PC-3 (cell line): ENCODE results near the gene KAT5. TPM values are rescaled to one million over a fixed set of nuclear protein-coding genes. Genes with fewer than 3 reads are reported as not detected.

ENCODE experiments used
- ATAC-seq: fragments of 200-7000 bp; cut with Tn5 transposase; 2 replicates; pipeline ENCODE4 v1.9.1; 2020; ENCODE audit warnings: mild to moderate bottlenecking, moderate library complexity
- BruUV-seq: library from RNA; stranded (reverse); fragments of 400-500 nt; replicated peaks from 2 replicates; lab custom pipeline; 2021; lab: Mats Ljungman, UMichigan
- CTCF ChIA-PET: fragments of 300-600 bp; sonication (Branson Sonifier 250); formaldehyde crosslinking; loops from one replicate; lab custom pipeline; 2022; ENCODE audit warnings: antibody characterized with exemption; lab: Charles Lee
- POLR2A ChIA-PET: fragments of 300-600 bp; sonication (Branson Sonifier 250); formaldehyde crosslinking; loops from one replicate; lab custom pipeline; 2022; ENCODE audit warnings: antibody characterized with exemption; ENCODE audit not compliant: unreplicated experiment; lab: Charles Lee
- DNase-seq: peaks from one replicate; pipeline ENCODE4 v3.0.0-alpha.2; 2015
- H2AFZ ChIP-seq: fragments of 300-600 bp; sonication (generic); 2 replicates; pipeline ENCODE4 v1.6.0; 2016; ENCODE audit warnings: antibody characterized with exemption, low read length
- H3F3A ChIP-seq: fragments of 300-600 bp; sonication (generic); one replicate; pipeline ENCODE4 v1.6.0; 2017; ENCODE audit warnings: antibody characterized with exemption, low read length, control low read depth, mild to moderate bottlenecking; ENCODE audit not compliant: unreplicated experiment
- H3K27ac ChIP-seq: fragments of 300-600 bp; sonication (generic); 2 replicates; pipeline ENCODE4 v1.5.1; 2016; ENCODE audit warnings: mild to moderate bottlenecking, low read length
- H3K27me3 ChIP-seq: fragments of 300-600 bp; sonication (generic); 2 replicates; pipeline ENCODE4 v1.6.1; 2016; ENCODE audit warnings: low read length, mixed read lengths
- H3K36me3 ChIP-seq: fragments of 300-600 bp; sonication (generic); 2 replicates; pipeline ENCODE4 v1.6.1; 2016; ENCODE audit warnings: low read depth, mixed run types, low read length, mixed read lengths
- H3K4me1 ChIP-seq: fragments of 300-600 bp; sonication (generic); 2 replicates; pipeline ENCODE4 v1.5.1; 2016; ENCODE audit warnings: low read length; ENCODE audit not compliant: insufficient read depth
- H3K4me2 ChIP-seq: fragments of 300-600 bp; sonication (generic); 2 replicates; pipeline ENCODE4 v1.6.0; 2016; ENCODE audit warnings: low read length
- H3K4me3 ChIP-seq: fragments of 300-600 bp; sonication (generic); 2 replicates; pipeline ENCODE4 v1.5.1; 2016; ENCODE audit warnings: mild to moderate bottlenecking, low read length, mixed read lengths
- H3K79me2 ChIP-seq: fragments of 300-600 bp; sonication (generic); 2 replicates; pipeline ENCODE4 v1.6.1; 2017; ENCODE audit warnings: low read length, mixed read lengths
- H3K9ac ChIP-seq: fragments of 300-600 bp; sonication (generic); 2 replicates; pipeline ENCODE4 v1.6.0; 2016; ENCODE audit warnings: mild to moderate bottlenecking, low read length
- H3K9me2 ChIP-seq: fragments of 300-600 bp; sonication (generic); replicated peaks from 2 replicates; pipeline ENCODE4 v1.6.1; 2016; ENCODE audit warnings: mixed run types, low read length, mixed read lengths
- H3K9me3 ChIP-seq: fragments of 300-600 bp; sonication (generic); 2 replicates; pipeline ENCODE4 v1.6.1; 2016; ENCODE audit warnings: low read length, mixed read lengths
- H4K20me1 ChIP-seq: fragments of 300-600 bp; sonication (generic); 2 replicates; pipeline ENCODE4 v1.6.1; 2016; ENCODE audit warnings: low read length, mixed read lengths
- EZH2 ChIP-seq: fragments of 300-600 bp; sonication (generic); IDR thresholded peaks from one replicate; pipeline ENCODE4 v1.6.1; 2017; ENCODE audit warnings: antibody characterized with exemption, mild to moderate bottlenecking, low read length; ENCODE audit not compliant: unreplicated experiment
- EZH2phosphoT487 ChIP-seq: fragments of 300-600 bp; sonication (generic); IDR thresholded peaks from 2 replicates; pipeline ENCODE4 v1.6.1; 2018; ENCODE audit warnings: mild to moderate bottlenecking, antibody characterized with exemption, low read length, borderline replicate concordance
- intact Hi-C: fragments of 100-400 bp; cut with micrococcal nuclease; formaldehyde crosslinking; loops from 2 replicates; pipeline ENCODE4 v1.9.0; 2023
- total RNA-seq: library from RNA; depleted of rRNA; stranded (reverse); fragments of >200 nt; gene quantifications from 2 replicates; pipeline ENCODE4 v1.2.3, GENCODE V29; 2014
- TF ChIP-seq, protein P1 (sequence below): fragments of 300-600 bp; sonication (generic); conservative IDR thresholded peaks from 2 replicates; pipeline ENCODE4 v1.5.1; 2017; ENCODE audit warnings: antibody characterized with exemption, low read depth, mild to moderate bottlenecking, low read length

KAT5 gene
- total RNA-seq, 1 experiment from 2014 or later = 74.9 TPM

DNA sequence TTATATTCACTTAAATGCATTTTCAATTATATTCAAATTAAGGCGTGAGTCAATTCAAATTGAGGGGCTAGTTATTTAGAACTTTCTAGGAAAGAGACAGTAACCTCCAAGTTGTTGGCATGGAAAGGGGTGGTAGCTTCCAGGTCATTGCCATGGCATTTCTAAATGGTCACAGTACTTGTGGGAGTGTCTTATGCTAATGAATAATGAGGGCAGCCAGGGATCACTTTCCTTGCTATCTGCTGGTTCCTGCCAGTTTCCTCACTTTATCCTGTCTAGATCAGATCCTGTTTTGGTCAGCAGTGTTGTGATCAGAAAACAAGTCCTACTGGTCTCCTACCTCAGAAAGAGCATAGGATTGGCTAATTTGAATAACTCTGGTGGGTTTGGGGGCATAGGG is 30.3 kb downstream of the KAT5 start:
- Histone ChIP-seq H3K36me3 (no peaks in the 10 kb centered on the region), H3K79me2 (no peaks in the 10 kb centered on the region), H4K20me1 (no peaks in the 10 kb centered on the region), H3K9me3 (no peaks in the 10 kb centered on the region), H3K9me2 (no peaks in the 10 kb centered on the region), H3K4me2 (no peak overlapping the region), H3K9ac (no peak overlapping the region), H3K27ac (no peak overlapping the region), H3K4me3 (no peak overlapping the region), H3K4me1 (no peaks in the 10 kb centered on the region), H3K27me3 (no peaks in the 10 kb centered on the region), H2AFZ (no peak overlapping the region), H3F3A (no peaks in the 10 kb centered on the region)
- no peak for ATAC-seq
- ChIA-PET POLR2A (no interaction called here), CTCF (no interaction called here)
- no peak for DNase-seq
- no TSS peak for BruUV-seq
- TF ChIP-seq EZH2 (no peak), EZH2phosphoT487 (no peak)
- TF ChIP-seq, protein P1, sequence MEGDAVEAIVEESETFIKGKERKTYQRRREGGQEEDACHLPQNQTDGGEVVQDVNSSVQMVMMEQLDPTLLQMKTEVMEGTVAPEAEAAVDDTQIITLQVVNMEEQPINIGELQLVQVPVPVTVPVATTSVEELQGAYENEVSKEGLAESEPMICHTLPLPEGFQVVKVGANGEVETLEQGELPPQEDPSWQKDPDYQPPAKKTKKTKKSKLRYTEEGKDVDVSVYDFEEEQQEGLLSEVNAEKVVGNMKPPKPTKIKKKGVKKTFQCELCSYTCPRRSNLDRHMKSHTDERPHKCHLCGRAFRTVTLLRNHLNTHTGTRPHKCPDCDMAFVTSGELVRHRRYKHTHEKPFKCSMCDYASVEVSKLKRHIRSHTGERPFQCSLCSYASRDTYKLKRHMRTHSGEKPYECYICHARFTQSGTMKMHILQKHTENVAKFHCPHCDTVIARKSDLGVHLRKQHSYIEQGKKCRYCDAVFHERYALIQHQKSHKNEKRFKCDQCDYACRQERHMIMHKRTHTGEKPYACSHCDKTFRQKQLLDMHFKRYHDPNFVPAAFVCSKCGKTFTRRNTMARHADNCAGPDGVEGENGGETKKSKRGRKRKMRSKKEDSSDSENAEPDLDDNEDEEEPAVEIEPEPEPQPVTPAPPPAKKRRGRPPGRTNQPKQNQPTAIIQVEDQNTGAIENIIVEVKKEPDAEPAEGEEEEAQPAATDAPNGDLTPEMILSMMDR = no peak
- intact Hi-C loops = no loop called here

DNA sequence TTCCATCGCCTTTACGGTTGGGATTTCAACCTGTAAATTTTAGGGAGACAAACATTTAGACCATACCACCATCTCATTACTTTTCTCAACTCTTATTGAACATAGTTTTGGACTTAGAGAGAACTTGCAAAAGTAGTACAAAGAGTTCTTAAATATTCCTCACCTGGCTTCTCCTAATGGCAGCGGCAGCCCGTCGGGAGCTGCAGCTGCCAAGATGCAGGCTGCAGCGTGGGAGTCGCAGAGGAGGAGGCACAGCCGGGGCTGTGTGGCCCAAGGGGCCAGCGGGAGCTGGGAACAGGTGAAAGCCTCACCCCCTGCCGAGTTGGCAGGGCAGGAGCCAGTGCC is 31.6 kb downstream of the KAT5 start:
- ChIA-PET POLR2A (no interaction called here), CTCF (no interaction called here)
- H2AFZ ChIP-seq = no peak overlapping the region
- no peaks in the 10 kb centered on the region for H3K36me3 ChIP-seq
- no peak overlapping the region for H3K4me2 ChIP-seq
- H3K4me3 ChIP-seq = no peak overlapping the region
- no peaks in the 10 kb centered on the region for H3K9me3 ChIP-seq
- intact Hi-C loops = loop anchor here (1.0 kb wide), 1 partner anchor 75 kb away; no protein-coding TSS in a partner anchor
- BruUV-seq = no TSS peak
- TF ChIP-seq, protein P1 = no peak
- TF ChIP-seq EZH2 = no peak
- TF ChIP-seq EZH2phosphoT487 = no peak
- no peak overlapping the region for H3K27ac ChIP-seq
- DNase-seq (no peak), ATAC-seq (no peak)
- no peak overlapping the region for H3K9ac ChIP-seq
- H4K20me1 ChIP-seq = no peaks in the 10 kb centered on the region
- H3K9me2 ChIP-seq = no peaks in the 10 kb centered on the region
- H3K79me2 ChIP-seq = no peaks in the 10 kb centered on the region
- H3F3A ChIP-seq = no peaks in the 10 kb centered on the region
- no peaks in the 10 kb centered on the region for H3K27me3 ChIP-seq
- no peaks in the 10 kb centered on the region for H3K4me1 ChIP-seq

DNA sequence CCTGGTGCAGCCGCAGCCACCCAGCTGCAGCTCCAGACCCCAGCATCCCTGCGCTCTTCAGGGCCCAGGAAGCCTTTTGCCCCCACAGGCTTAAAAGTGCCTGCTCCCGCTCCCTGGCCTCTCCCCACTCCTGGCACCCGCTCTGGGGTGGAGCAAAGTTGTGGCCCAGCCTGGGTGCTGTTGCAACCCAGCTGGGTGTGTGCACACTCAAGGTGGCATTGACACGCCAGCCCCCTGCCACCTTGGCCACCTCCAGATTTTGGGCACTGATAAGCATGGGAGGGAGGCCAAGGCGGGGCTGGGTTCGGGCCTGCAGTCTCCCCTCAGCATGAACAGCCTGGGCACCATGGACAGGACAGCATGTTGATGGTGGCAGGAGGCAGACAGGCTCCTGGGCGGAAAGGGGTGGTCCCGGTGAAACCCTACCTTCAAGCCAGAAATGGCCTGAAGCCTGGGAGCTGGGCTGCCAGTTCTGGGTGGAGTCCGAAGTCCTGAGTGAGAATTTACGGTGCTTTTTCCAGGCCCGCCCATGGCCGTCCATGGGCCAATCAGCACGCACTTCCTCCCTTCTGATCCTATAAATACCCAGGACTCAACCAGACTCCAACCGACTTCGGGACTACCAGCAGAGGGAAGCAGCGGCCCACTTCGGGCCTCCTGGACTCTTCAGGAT is 32.1 kb downstream of the KAT5 start:
- H3K4me2 ChIP-seq = 0 out of 2 replicates have a peak overlapping the region, but pooled peaks have one; percentile 8

More for the DNA sequence above, 32.1 kb downstream of the KAT5 start:
- H3K9me2 ChIP-seq = no peaks in the 10 kb centered on the region
- no peak overlapping the region for H3K27ac ChIP-seq
- H3K36me3 ChIP-seq = no peaks in the 10 kb centered on the region
- POLR2A ChIA-PET = no interaction called here
- ATAC-seq (peak; percentile 84), DNase-seq (peak; percentile 70)
- no peak overlapping the region for H3K9ac ChIP-seq
- intact Hi-C loops = loop anchor here (1.0 kb wide), 1 partner anchor 74 kb away; no protein-coding TSS in a partner anchor
- H3K4me3 ChIP-seq = no peak overlapping the region
- H4K20me1 ChIP-seq = no peaks in the 10 kb centered on the region
- H2AFZ ChIP-seq = no peak overlapping the region
- no peaks in the 10 kb centered on the region for H3K4me1 ChIP-seq
- peaks cover 1% of the 10 kb centered on the region; the same call in 1 of the 2 replicates for H3K27me3 ChIP-seq
- H3F3A ChIP-seq = no peaks in the 10 kb centered on the region
- BruUV-seq = no TSS peak
- H3K9me3 ChIP-seq = no peaks in the 10 kb centered on the region
- no peaks in the 10 kb centered on the region for H3K79me2 ChIP-seq
- TF ChIP-seq, protein P1 = peak; percentile 66
- TF ChIP-seq EZH2phosphoT487 = no peak
- CTCF ChIA-PET = interaction anchor here (0.5 to 0.7 kb wide), 4 partner anchors 26 to 74 kb away, joined by 3 to 7 read pairs (median 4); no protein-coding TSS in a partner anchor
